ENCODE data around the gene MORC4.
A peak's percentile ranks its signal among the peaks of the same experiment; 100 is the strongest.
"Not testable (repeated sequence)": the region's sequence is repeated elsewhere in the genome, so short reads cannot be mapped to it uniquely, and the experiment has no call there.

Gene MORC4

GRCh38 chrX:107000013-107000515, at the start of gene MORC4:
MORC4 (minus strand) TSS chrX:107000212; CDS start chrX:106999969, 243 bp downstream.
- peak; percentile 21 to 22 for DNase-seq (ENCODE audit: extremely low read depth in 1 of 2, low read depth in 1 of 2)

DNA sequence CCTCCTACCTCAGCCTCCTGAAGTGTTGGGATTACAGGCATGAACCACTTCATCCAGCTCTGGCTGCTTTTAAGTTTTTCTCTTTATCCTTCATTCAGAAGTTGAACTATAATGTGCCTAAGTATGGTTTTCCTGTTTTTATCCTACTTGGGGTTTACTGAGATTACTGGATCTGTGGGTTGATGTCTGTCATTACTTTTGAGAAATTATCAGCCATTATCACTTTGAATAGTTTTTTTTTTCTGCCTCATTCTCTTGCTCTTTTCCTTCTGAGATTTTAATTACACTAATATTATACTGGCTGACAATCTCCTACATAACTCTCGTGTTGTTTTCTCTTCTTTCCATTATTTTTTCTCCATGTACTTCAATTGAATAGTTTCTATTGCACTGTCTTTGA, 47.6 kb upstream of the MORC4 start:
- DNase-seq (ENCODE audit: extremely low read depth in 1 of 2, low read depth in 1 of 2), result no peak

DNA sequence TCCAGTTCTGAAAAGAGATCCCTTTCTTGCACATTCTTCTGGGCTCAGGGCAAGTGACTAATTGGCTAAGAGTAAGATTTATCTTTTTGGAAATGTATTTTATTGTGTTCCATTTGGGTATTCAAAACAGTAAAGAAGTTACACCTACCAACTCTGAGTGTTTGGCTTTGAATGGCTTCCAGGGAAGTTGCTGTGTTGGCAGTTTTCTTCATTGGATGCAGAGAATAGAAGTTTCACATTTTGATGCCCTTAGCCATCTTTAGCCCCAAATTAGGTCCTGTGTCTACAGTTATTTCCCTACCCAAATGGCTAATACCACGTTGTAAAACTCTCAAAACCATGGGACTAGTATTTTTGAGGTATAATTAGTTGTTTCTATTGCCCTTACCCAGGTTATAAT, 29.7 kb upstream of the MORC4 start:
- no peak for DNase-seq (ENCODE audit: extremely low read depth in 1 of 2, low read depth in 1 of 2)

GRCh38 chrX:107025545-107025944, 25.5 kb upstream of the MORC4 start:
- no peak for DNase-seq (ENCODE audit: extremely low read depth in 1 of 2, low read depth in 1 of 2)

DNA sequence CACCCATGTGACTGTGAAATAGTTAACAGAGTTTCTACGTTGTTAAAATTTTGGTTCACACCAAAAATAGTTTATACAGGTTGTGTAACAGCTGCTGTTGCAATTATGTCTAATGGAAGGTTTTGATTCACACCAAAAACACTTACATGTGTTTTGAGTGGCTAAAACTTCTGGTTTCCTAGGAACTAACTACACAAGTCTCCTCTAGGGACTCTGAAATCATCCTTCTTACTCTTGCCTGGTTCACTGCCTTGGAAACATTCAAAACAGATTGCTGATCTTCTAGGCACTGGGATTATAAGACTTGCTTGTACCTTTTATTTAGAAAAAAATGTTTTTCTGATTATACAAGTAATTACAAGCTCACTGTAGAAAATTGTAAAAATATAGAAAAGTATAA, 14.9 kb upstream of the MORC4 start:
- DNase-seq (ENCODE audit: extremely low read depth in 1 of 2, low read depth in 1 of 2), result no peak

GRCh38 chrX:107008034-107008433, 8.0 kb upstream of the MORC4 start:
- no peak for DNase-seq (ENCODE audit: extremely low read depth in 1 of 2, low read depth in 1 of 2)

- DNase-seq (ENCODE audit: extremely low read depth in 1 of 2, low read depth in 1 of 2), result peak in 1 of 2 donors; percentile 7
Measured at GRCh38 chrX:106999002-106999975, 723 bp downstream of the MORC4 start.

DNA sequence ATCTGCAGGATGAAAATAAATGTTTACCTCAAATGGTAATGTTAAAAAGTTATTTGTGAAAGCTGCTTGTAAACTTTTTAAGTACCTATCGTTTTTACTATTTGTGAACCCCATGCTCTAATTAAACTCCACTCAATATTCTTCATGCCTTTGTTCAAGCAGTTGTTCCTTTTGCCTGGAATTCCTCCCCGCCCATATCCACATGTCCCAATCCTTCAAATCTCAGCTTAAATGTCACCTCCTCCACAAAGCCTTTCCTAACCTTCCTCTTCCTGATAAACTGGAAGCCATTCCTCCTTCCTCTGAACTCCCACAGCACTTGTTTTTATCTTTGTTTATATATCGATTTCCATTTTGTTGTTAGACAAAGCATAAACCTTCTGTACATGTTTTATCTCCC, 2.4 kb downstream of the MORC4 start:
- DNase-seq (ENCODE audit: extremely low read depth in 1 of 2, low read depth in 1 of 2), result no peak

DNA sequence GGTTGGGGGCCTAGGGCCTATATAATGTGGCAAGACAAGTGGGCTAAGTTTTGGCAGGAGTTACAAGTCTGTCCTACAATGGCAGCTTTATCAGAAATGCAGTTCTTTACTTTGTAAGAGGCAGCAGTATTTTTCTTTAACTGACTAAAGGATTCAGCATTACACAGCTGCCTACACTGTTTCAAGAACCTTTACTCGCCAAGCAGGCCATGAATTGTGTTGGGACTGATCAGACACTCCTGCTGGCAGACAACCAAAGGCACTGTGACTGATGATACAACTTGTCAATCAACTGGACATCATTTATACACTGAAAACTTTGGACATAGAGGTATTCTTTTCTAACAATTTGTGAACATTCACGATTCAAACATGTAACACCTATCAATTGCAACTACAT, 4.3 kb downstream of the MORC4 start:
- DNase-seq (ENCODE audit: extremely low read depth in 1 of 2, low read depth in 1 of 2), result no peak

DNA sequence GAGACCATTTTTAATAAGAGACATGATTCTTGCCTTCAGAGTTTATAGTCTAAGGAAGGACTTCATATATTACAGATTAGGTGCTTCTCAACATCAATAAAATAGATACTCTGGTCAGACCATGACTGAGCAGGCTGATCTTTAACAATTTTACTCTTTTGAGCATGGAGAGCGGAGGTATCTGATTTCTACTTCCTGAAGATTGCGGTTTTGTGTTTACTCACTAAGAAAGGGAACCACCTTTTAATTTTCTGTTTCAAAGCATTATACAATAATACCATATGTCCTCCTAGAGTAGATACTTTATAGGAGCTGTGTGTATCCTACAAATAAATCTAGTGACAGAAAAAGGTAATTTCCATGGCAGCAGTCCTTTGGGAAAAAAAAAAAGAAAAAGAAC, 12.5 kb downstream of the MORC4 start:
- no peak for DNase-seq (ENCODE audit: extremely low read depth in 1 of 2, low read depth in 1 of 2)

- no peak for DNase-seq (ENCODE audit: extremely low read depth in 1 of 2, low read depth in 1 of 2)
Measured at GRCh38 chrX:106980952-106981626, 18.9 kb downstream of the MORC4 start.

DNA sequence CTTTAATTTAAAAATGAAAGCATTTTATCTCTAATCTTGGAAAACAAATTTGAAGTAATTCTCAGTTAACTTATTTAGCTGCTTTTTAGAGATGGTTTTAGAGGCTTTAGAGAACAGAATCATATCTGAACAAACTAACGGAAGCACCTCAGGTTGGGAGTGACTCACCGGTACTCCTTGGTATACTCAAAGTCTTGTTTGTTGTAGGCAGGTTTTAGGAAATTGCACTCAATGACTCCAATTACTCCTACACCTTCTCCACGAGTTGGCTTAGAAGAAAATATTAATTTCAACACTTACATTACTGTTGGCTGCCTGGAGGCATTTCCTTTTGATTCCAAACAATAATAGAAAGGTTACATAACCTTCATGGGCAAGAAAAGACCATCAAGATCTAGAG, 23.6 kb downstream of the MORC4 start:
- no peak for DNase-seq (ENCODE audit: extremely low read depth in 1 of 2, low read depth in 1 of 2)

GRCh38 chrX:106973433-106974149, 26.4 kb downstream of the MORC4 start:
- DNase-seq (ENCODE audit: extremely low read depth in 1 of 2, low read depth in 1 of 2), result no peak

DNA sequence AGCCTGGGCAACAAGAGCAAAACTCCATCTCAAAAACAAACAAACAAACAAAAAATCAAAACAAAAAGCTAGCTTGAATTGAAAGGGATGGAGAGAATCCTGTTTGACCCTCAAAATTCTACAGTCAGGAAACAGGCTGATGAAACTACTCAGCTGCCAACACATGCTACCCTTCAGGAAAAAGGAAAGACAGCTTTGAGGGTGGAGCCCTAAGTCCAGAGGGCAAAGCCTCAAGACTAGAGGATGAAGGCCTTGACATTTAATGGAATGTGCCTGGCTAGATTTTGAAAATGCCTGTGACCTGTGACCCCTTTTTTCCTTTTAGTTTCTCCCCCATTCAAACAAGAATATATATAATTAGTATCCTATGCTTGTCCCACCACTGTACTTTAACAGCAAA, 27.1 kb downstream of the MORC4 start:
- no peak for DNase-seq (ENCODE audit: extremely low read depth in 1 of 2, low read depth in 1 of 2)

DNA sequence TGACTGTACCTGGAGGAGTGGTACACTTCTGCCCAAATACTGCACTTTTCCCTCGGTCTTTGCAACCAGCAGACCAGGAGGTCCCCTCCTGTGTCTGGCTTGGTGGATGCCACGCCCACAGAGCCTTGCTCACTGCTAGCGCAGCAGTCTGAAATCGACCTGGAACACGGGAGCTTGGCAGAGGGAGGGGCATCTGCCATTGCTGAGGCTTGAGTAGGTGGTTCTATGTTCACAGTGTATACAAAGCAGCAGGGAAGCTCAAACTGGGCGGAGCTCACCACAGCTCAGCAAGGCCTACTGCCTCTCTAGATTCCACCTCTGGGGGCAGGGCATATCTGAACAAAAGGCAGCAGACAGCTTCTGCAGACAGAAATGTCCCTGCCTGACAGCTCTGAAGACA, 33.5 kb downstream of the MORC4 start:
- DNase-seq (ENCODE audit: extremely low read depth in 1 of 2, low read depth in 1 of 2), result not testable (repeated sequence)

- no peak for DNase-seq (ENCODE audit: extremely low read depth in 1 of 2, low read depth in 1 of 2)
Measured at GRCh38 chrX:106964290-106964689, 35.7 kb downstream of the MORC4 start.

GRCh38 chrX:106963111-106963510, 36.9 kb downstream of the MORC4 start:
- DNase-seq (ENCODE audit: extremely low read depth in 1 of 2, low read depth in 1 of 2), result no peak

GRCh38 chrX:106959901-106960300, 40.1 kb downstream of the MORC4 start:
- DNase-seq (ENCODE audit: extremely low read depth in 1 of 2, low read depth in 1 of 2), result no peak

- DNase-seq (ENCODE audit: extremely low read depth in 1 of 2, low read depth in 1 of 2), result no peak
Measured at GRCh38 chrX:106957856-106958255, 42.2 kb downstream of the MORC4 start.

DNA sequence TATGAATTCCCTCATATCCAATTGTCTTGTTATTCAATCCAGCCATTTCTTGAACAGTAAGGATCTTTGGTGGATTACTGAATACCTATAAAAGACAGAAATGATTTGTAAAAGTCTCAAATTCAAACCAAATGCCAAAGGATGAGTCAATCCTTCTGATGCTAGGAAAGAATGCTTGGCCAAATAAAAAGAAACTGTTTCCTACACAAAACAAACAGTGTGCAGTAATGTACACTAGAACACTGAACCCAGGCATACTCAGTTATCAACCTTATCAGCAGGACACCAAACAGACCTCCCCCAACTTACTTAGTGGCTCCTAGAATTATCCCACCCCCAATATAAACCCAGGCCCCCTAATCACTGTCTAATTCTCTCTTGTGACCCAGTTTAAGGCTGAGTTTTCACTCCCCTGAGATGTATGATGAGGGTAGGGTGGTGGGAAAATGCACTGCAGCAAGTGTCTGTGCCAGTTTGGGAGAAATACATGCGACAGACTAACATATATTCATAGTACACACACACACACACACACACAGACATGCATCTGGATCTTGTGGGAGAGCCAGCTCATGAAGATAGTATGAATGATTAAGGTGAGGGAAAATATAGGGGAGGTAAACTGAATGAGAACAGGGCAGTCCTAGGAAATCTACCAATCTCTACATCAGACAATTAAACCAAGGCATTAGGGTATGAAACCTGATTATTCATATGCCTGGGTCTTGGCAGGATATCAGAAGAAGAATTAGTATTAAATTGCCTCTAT, 44.8 kb downstream of the MORC4 start:
- DNase-seq (ENCODE audit: extremely low read depth in 1 of 2, low read depth in 1 of 2), result no peak
